Spleen (tissue), 11 donors: ENCODE results near the gene MRTFB. TPM values are rescaled to one million over a fixed set of nuclear protein-coding genes. Genes with fewer than 3 reads are reported as not detected.

Experiments used
- DNase-seq: peaks from one replicate; pipeline ENCODE4 v3.0.0-alpha.2; 2020
- H3K27ac ChIP-seq, 8 donors: fragments of 200-600 bp; sonication (generic) in 7 of 8; 1 replicate in 4 of 8; 2 replicates in 4 of 8; pipeline versions ENCODE4 v1.5.0 to v1.8.0; 2016 to 2021; ENCODE audit warnings: inconsistent platforms in 4 of 8, mild to moderate bottlenecking in 4 of 8, moderate library complexity in 1 of 8
- H3K27me3 ChIP-seq, 7 donors: fragments of 200-600 bp; sonication (generic) in 6 of 7; replicated peaks in 1 of 7; 1 replicate in 4 of 7; 2 replicates in 3 of 7; pipeline versions ENCODE4 v1.5.0 to v1.8.0; 2016 to 2021; ENCODE audit warnings: inconsistent platforms in 3 of 7, mild to moderate bottlenecking in 1 of 7
- H3K36me3 ChIP-seq, 6 donors: fragments of 200-600 bp; sonication (generic) in 5 of 6; 1 replicate in 4 of 6; 2 replicates in 2 of 6; pipeline versions ENCODE4 v1.5.0 to v1.8.0; 2016 to 2021; ENCODE audit warnings: inconsistent platforms in 2 of 6
- H3K4me1 ChIP-seq, 6 donors: fragments of 200-600 bp; sonication (generic) in 5 of 6; 1 replicate in 3 of 6; 2 replicates in 3 of 6; pipeline versions ENCODE4 v1.5.0 to v1.8.0; 2016 to 2021; ENCODE audit warnings: inconsistent platforms in 3 of 6
- H3K4me3 ChIP-seq, 8 donors: fragments of 200-600 bp; sonication (generic) in 7 of 8; 1 replicate in 4 of 8; 2 replicates in 4 of 8; pipeline versions ENCODE4 v1.5.0 to v1.8.0; 2016 to 2021; ENCODE audit warnings: inconsistent platforms in 4 of 8, mild to moderate bottlenecking in 4 of 8, moderate library complexity in 2 of 8
- H3K9me3 ChIP-seq, 8 donors: fragments of 200-600 bp; sonication (generic) in 7 of 8; 1 replicate in 4 of 8; 2 replicates in 4 of 8; pipeline versions ENCODE4 v1.5.0 to v1.8.0; 2016 to 2021; ENCODE audit warnings: inconsistent platforms in 4 of 8
- CTCF ChIP-seq, 11 experiments: fragments of 200-600 bp in 7 of 11; fragments of 450-650 bp in 4 of 11; sonication (generic) in 4 of 11; IDR thresholded peaks in 8 of 11; conservative IDR thresholded peaks in 3 of 11; 1 replicate in 7 of 11; 2 replicates in 4 of 11; pipeline versions ENCODE4 v1.4.0 to v1.8.0; 2016 to 2021; ENCODE audit warnings: antibody characterized with exemption in 11 of 11, inconsistent platforms in 4 of 11, mild to moderate bottlenecking in 1 of 11
- POLR2A ChIP-seq, 3 donors: fragments of 450-650 bp; IDR thresholded peaks; one replicate each; pipeline ENCODE4 v1.5.1; 2017; ENCODE audit warnings: antibody characterized with exemption in 3 of 3, mild to moderate bottlenecking in 1 of 3
- POLR2AphosphoS5 ChIP-seq, 3 donors: sonication (generic); formaldehyde crosslinking; IDR thresholded peaks; one replicate each; pipeline ENCODE4 v1.5.1; 2017; ENCODE audit warnings: antibody characterized with exemption in 3 of 3
- WGBS, 5 donors: extraction: QIAGEN DNeasy Blood & Tissue Kit in 3 of 5; methylation state at CpG; one replicate each; pipeline versions ENCODE4 v1.1.5 to v1.1.7; 2013 to 2018; 5-methylcytosine and 5-hydroxymethylcytosine counted together
- intact Hi-C: fragments of 100-400 bp; cut with DNase I; formaldehyde crosslinking; loops from one replicate; pipeline ENCODE4 v1.15.0; 2023; ENCODE audit warnings: low total_unique reads
- polyA plus RNA-seq, 3 donors: library from polyadenylated mRNA; stranded (reverse); fragments of 200-250 nt; gene quantifications; one replicate each; pipeline ENCODE4 v1.2.1, GENCODE V29; 2013
- total RNA-seq, 7 donors: library from RNA; depleted of rRNA in 3 of 7; stranded (reverse); fragments of >200 nt in 3 of 7; fragmentation: NEBNext Ultra II Directional in 4 of 7; extraction: Animal tissue kit (Norgen Biotek cat#: 25700) in 4 of 7; gene quantifications; one replicate each; pipeline versions ENCODE4 v1.1.0 to v1.2.1, GENCODE V29; 2016 to 2021
- donor health status: healthy with polysubstance abuse.
- donor health status: DM: no; HTN: no; CAD: no; lungs with moderate emphysema.
- donor health status: DM: no; HTN: no; CAD: no.
- donor health status: Bipolar disorder and iron deficiency.
- donor health status: healthy.
- donor health status: DM: no; HTN: no; CAD: no.
- donor health status: DM: yes; HTN: yes; CAD: no.

The MRTFB gene
- total and polyA plus RNA-seq, 10 donors = 2.3 to 39.3 (median 29.9) TPM

GRCh38 chr16:14051103-14051729 is 19.9 kb upstream of the MRTFB start:
- peaks cover 0 to 4% (median 0%) of the 10 kb centered on the region in 8 donors for H3K9me3 ChIP-seq
- no peaks in the 10 kb centered on the region for H3K36me3 ChIP-seq
- WGBS, 5 donors = 79 to 96% (median 91%) methylated on average over 5 of the region's 5 CpGs
- H3K27me3 ChIP-seq = no peaks in the 10 kb centered on the region
- no peak overlapping the region for H3K27ac ChIP-seq
- TF ChIP-seq POLR2AphosphoS5 (IDR thresholded peaks at IDR 0.05) (no peak), CTCF (IDR thresholded peaks at IDR 0.05 in 8 of 11, conservative IDR thresholded peaks at IDR 0.05 in 3 of 11) (no peak), POLR2A (IDR thresholded peaks at IDR 0.05) (no peak)
- H3K4me1 ChIP-seq = no peaks in the 10 kb centered on the region
- DNase-seq = no peak
- no peak overlapping the region for H3K4me3 ChIP-seq
- intact Hi-C loops = no loop called here

- peaks cover 0 to 14% (median 0%) of the 10 kb centered on the region in 8 donors for H3K9me3 ChIP-seq
- no peaks in the 10 kb centered on the region for H3K36me3 ChIP-seq
- DNase-seq = no peak
- TF ChIP-seq POLR2A (IDR thresholded peaks at IDR 0.05) (no peak), POLR2AphosphoS5 (IDR thresholded peaks at IDR 0.05) (no peak), CTCF (IDR thresholded peaks at IDR 0.05 in 8 of 11, conservative IDR thresholded peaks at IDR 0.05 in 3 of 11) (no peak)
- no peak overlapping the region for H3K27ac ChIP-seq
- no peaks in the 10 kb centered on the region for H3K4me1 ChIP-seq
- H3K4me3 ChIP-seq = no peak overlapping the region
- peaks cover 0 to 5% (median 0%) of the 10 kb centered on the region in 7 donors for H3K27me3 ChIP-seq
- intact Hi-C loops = no loop called here
- WGBS, 5 donors = 73 to 78% (median 78%) methylated on average over 5 of the region's 5 CpGs
Measured at GRCh38 chr16:14056970-14057369, 14.1 kb upstream of the MRTFB start.

- Histone ChIP-seq H3K36me3 (no peaks in the 10 kb centered on the region), H3K27me3 (peaks cover 0 to 5% (median 0%) of the 10 kb centered on the region in 7 donors), H3K4me1 (no peaks in the 10 kb centered on the region), H3K9me3 (peaks cover 0 to 14% (median 0%) of the 10 kb centered on the region in 8 donors), H3K4me3 (no peak overlapping the region), H3K27ac (peak overlapping the region in 2 of 8 donors; percentile 28 to 40)
- TF ChIP-seq CTCF (IDR thresholded peaks at IDR 0.05 in 8 of 11, conservative IDR thresholded peaks at IDR 0.05 in 3 of 11) = no peak
- no peak for DNase-seq
- intact Hi-C loops = no loop called here
- WGBS, 5 donors = 63 to 79% (median 70%) methylated on average over 10 of the region's 10 CpGs
Measured at GRCh38 chr16:14057878-14058382, 13.2 kb upstream of the MRTFB start.

GRCh38 chr16:14061732-14062259 is 9.3 kb upstream of the MRTFB start:
- DNase-seq = no peak
- WGBS, 5 donors = 88 to 100% (median 100%) methylated on average over 1 of the region's 1 CpG
- TF ChIP-seq CTCF (IDR thresholded peaks at IDR 0.05 in 8 of 11, conservative IDR thresholded peaks at IDR 0.05 in 3 of 11) (no peak), POLR2AphosphoS5 (IDR thresholded peaks at IDR 0.05) (no peak), POLR2A (IDR thresholded peaks at IDR 0.05) (no peak)
- Histone ChIP-seq H3K4me3 (no peak overlapping the region), H3K27me3 (peaks cover 0 to 5% (median 0%) of the 10 kb centered on the region in 7 donors), H3K4me1 (no peaks in the 10 kb centered on the region), H3K27ac (no peak overlapping the region), H3K36me3 (no peaks in the 10 kb centered on the region), H3K9me3 (peaks cover 0 to 10% (median 0%) of the 10 kb centered on the region in 8 donors)
- intact Hi-C loops = no loop called here
